ENCODE measurements around the gene PDE4D. TPM values are rescaled to one million over a fixed set of nuclear protein-coding genes. Genes with fewer than 3 reads are reported as not detected.

Gene PDE4D
- total and polyA plus RNA-seq, 2 of the 4 experiments (the other 2 are of a cell fraction), result 1.4 to 7.9 TPM

DNA sequence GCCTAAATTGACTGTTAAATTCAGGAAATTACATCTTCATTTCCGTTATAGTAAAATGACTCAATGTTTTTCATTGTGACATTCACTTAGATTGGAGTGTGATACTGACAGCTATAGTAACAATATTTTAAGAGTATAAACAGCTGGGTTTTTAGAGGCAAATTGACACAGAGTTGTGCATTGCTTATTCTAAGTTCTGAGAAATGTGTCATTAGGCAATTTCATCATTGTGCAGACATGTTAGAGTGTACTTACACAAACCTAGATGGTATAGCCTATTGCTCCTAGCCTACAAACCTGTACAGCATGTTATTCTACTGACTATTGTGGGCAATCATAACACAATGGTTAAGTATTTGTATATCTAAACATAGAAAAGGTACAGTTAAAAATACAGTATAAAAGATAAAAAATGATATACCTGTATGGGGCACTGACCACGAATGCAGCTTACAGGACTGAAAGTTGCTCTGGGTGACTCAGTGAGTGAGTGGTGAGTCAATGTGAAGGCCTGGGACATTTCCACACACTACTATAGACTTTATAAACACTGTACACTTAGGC is 132.7 kb downstream of the PDE4D start:
- H3K27ac ChIP-seq (ENCODE audit: insufficient read depth, low read length), result no peak overlapping the region
- intact Hi-C loops (cut with micrococcal nuclease), result no loop called here
- BruUV-seq (replicated peaks), result no TSS peak
- no peak overlapping the region for H2BK5ac ChIP-seq (ENCODE audit: low read depth, low read length, poor library complexity, severe bottlenecking)
- no peaks in the 10 kb centered on the region for H4K20me1 ChIP-seq (ENCODE audit: insufficient read depth, low read length)
- H3K4me3 ChIP-seq (ENCODE audit: insufficient read depth, low read depth, low read length), result no peak overlapping the region
- H3K23ac ChIP-seq (ENCODE audit: low read depth, low read length), result no peak overlapping the region
- H3K9ac ChIP-seq (ENCODE audit: low read depth, low read length), result no peak overlapping the region
- no CpG with 5 or more reads among the region's 2 CpGs for WGBS, 2 experiments (ENCODE audit: extremely low coverage in 2 of 2, insufficient read length in 1 of 2)
- H3K4me1 ChIP-seq (ENCODE audit: control insufficient read depth, insufficient read depth, low read length), result no peaks in the 10 kb centered on the region
- dilution Hi-C loops (cut with HindIII; ENCODE audit: low sequenced_read_pairs, unreplicated experiment), result no loop called here
- DNase-seq, result peak; percentile 55
- no peak overlapping the region for H3K4me2 ChIP-seq (ENCODE audit: low read depth, low read length)
- no peak overlapping the region for H2AFZ ChIP-seq (replicated peaks; ENCODE audit: low read length, poor library complexity)
- no peak overlapping the region for H3K14ac ChIP-seq (replicated peaks; ENCODE audit: low read depth, low read length)
- no peak overlapping the region for H4K8ac ChIP-seq (ENCODE audit: low read depth in 2 of 2, low read length in 2 of 2)
- H3K18ac ChIP-seq (ENCODE audit: low read depth, low read length), result no peak overlapping the region
- no peaks in the 10 kb centered on the region for H3K9me3 ChIP-seq (ENCODE audit: control insufficient read depth, insufficient read depth, low read length)
- H3K36me3 ChIP-seq (ENCODE audit: control insufficient read depth, insufficient read depth, low read length), result no peaks in the 10 kb centered on the region
- TF ChIP-seq CEBPB (IDR thresholded peaks at IDR 0.05; ENCODE audit: low read depth, low read length), result no peak
- no peaks in the 10 kb centered on the region for H3K9me1 ChIP-seq (ENCODE audit: insufficient read depth, low read length)
- H3K4ac ChIP-seq (ENCODE audit: low read depth, low read length), result no peak overlapping the region
- ChIA-PET POLR2A (ENCODE audit: unreplicated experiment) (no interaction called here), CTCF (no interaction called here)
- no peak overlapping the region for H4K91ac ChIP-seq (ENCODE audit: insufficient read depth, low read depth, low read length)
- no peak overlapping the region for H2AK9ac ChIP-seq (replicated peaks; ENCODE audit: low read depth, low read length, poor library complexity)
- H3K79me1 ChIP-seq (ENCODE audit: low read depth in 1 of 2, low read length in 2 of 2), result no peaks in the 10 kb centered on the region
- no peak overlapping the region for H2BK15ac ChIP-seq (ENCODE audit: low read depth, low read length)
- H4K5ac ChIP-seq (ENCODE audit: low read depth, low read length), result no peak overlapping the region
- peak; percentile 75 for ATAC-seq (ENCODE audit: low read depth)
- H2BK20ac ChIP-seq (ENCODE audit: low read depth, low read length), result no peak overlapping the region
- H3K56ac ChIP-seq (ENCODE audit: extremely low read depth, insufficient read depth, low read length), result no peak overlapping the region
- H2AK5ac ChIP-seq (ENCODE audit: low read depth, low read length), result no peak overlapping the region
- in situ Hi-C loops (cut with MboI; ENCODE audit: low sequenced_read_pairs), result no loop called here
- H2BK120ac ChIP-seq (ENCODE audit: low read depth, low read length), result no peak overlapping the region
- peaks cover 3% of the 10 kb centered on the region; the same call in 1 of the 2 replicates for H3K27me3 ChIP-seq (ENCODE audit: control insufficient read depth, insufficient read depth, low read length)

All from IMR-90 (cell line).